ENCODE results near the gene AURKB. TPM values are rescaled to one million over a fixed set of nuclear protein-coding genes. Genes with fewer than 3 reads are reported as not detected.

AURKB gene
- total and polyA plus RNA-seq, 2 of the 13 experiments (the other 11 are each of a cell fraction or from before 2014, with no cell fraction given) = 29.5 to 75.3 TPM

GRCh38 chr17:8222630-8223355 is 12.4 kb upstream of the AURKB start (continued):
- TF ChIP-seq, protein P1, sequence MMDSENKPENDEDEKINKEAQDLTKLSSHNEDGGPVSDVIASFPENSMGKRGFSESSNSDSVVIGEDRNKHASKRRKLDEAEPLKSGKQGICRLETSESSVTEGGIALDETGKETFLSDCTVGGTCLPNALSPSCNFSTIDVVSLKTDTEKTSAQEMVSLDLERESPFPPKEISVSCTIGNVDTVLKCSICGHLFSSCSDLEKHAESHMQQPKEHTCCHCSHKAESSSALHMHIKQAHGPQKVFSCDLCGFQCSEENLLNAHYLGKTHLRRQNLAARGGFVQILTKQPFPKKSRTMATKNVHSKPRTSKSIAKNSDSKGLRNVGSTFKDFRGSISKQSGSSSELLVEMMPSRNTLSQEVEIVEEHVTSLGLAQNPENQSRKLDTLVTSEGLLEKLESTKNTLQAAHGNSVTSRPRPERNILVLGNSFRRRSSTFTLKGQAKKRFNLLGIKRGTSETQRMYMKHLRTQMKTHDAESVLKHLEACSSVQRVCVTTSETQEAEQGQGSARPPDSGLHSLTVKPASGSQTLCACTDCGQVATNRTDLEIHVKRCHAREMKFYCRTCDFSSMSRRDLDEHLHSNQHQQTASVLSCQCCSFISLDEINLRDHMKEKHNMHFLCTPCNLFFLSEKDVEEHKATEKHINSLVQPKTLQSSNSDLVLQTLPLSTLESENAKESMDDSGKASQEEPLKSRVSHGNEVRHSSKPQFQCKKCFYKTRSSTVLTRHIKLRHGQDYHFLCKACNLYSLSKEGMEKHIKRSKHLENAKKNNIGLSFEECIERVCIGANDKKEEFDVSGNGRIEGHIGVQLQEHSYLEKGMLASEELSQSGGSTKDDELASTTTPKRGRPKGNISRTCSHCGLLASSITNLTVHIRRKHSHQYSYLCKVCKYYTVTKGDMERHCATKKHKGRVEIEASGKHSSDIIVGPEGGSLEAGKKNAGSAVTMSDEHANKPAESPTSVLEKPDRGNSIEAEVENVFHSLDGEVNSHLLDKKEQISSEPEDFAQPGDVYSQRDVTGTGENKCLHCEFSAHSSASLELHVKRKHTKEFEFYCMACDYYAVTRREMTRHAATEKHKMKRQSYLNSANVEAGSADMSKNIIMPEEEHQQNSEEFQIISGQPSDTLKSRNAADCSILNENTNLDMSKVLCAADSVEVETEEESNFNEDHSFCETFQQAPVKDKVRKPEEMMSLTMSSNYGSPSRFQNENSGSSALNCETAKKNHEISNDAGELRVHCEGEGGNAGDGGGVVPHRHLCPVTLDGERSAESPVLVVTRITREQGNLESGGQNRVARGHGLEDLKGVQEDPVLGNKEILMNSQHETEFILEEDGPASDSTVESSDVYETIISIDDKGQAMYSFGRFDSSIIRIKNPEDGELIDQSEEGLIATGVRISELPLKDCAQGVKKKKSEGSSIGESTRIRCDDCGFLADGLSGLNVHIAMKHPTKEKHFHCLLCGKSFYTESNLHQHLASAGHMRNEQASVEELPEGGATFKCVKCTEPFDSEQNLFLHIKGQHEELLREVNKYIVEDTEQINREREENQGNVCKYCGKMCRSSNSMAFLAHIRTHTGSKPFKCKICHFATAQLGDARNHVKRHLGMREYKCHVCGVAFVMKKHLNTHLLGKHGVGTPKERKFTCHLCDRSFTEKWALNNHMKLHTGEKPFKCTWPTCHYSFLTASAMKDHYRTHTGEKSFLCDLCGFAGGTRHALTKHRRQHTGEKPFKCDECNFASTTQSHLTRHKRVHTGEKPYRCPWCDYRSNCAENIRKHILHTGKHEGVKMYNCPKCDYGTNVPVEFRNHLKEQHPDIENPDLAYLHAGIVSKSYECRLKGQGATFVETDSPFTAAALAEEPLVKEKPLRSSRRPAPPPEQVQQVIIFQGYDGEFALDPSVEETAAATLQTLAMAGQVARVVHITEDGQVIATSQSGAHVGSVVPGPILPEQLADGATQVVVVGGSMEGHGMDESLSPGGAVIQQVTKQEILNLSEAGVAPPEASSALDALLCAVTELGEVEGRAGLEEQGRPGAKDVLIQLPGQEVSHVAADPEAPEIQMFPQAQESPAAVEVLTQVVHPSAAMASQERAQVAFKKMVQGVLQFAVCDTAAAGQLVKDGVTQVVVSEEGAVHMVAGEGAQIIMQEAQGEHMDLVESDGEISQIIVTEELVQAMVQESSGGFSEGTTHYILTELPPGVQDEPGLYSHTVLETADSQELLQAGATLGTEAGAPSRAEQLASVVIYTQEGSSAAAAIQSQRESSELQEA (CRISPR knock-in tag; IDR thresholded peaks at IDR 0.05; ENCODE audit: not compliant biosample characterization) = peak; percentile 89
- TF ChIP-seq POLR2AphosphoS2 (IDR thresholded peaks at IDR 0.05; ENCODE audit: low read depth, low read length) = no peak
- peak; percentile 76 for TF ChIP-seq ZNF629 (CRISPR knock-in tag; conservative IDR thresholded peaks at IDR 0.05)
- no peak for TF ChIP-seq ZNF496 (CRISPR knock-in tag; IDR thresholded peaks at IDR 0.05; ENCODE audit: insufficient replicate concordance)
- 0 out of 2 replicates have a peak, but pooled peaks have one; percentile 10 for TF ChIP-seq CENPT (CRISPR knock-in tag; IDR thresholded peaks at IDR 0.05; ENCODE audit: low read depth)
- TF ChIP-seq REPIN1 (CRISPR knock-in tag; IDR thresholded peaks at IDR 0.05; ENCODE audit: borderline replicate concordance, low read depth) = peak; percentile 82
- TF ChIP-seq ZNF562 (CRISPR knock-in tag; IDR thresholded peaks at IDR 0.05; ENCODE audit: borderline replicate concordance) = no peak
- no peak; the same call in 1 of the 2 replicates for TF ChIP-seq ZNF878 (CRISPR knock-in tag; IDR thresholded peaks at IDR 0.05)
- TF ChIP-seq ZFP36L1 (CRISPR knock-in tag; IDR thresholded peaks at IDR 0.05) = peak; percentile 67; the same call in 1 of the 2 replicates
- peak; percentile 36; the same call in 1 of the 2 replicates for TF ChIP-seq RCOR2 (CRISPR knock-in tag; IDR thresholded peaks at IDR 0.05)
- peak; percentile 60; the same call in 1 of the 2 replicates for TF ChIP-seq NFKBIZ (CRISPR knock-in tag; IDR thresholded peaks at IDR 0.05)
- peak; percentile 63 for TF ChIP-seq ZNF747 (CRISPR knock-in tag; IDR thresholded peaks at IDR 0.05; ENCODE audit: borderline replicate concordance)
- 0 out of 2 replicates have a peak, but pooled peaks have one; percentile 28 for TF ChIP-seq ZNF253 (CRISPR knock-in tag; IDR thresholded peaks at IDR 0.05; ENCODE audit: borderline replicate concordance)
- peak; percentile 56; the same call in 1 of the 2 replicates for TF ChIP-seq AKAP8 (CRISPR knock-in tag; IDR thresholded peaks at IDR 0.05)
- TF ChIP-seq ZFP36L2 (CRISPR knock-in tag; IDR thresholded peaks at IDR 0.05) = 0 out of 2 replicates have a peak, but pooled peaks have one; percentile 26
- no peak for TF ChIP-seq NFRKB (IDR thresholded peaks at IDR 0.05)
- TF ChIP-seq BRCA1 (CRISPR knock-in tag; IDR thresholded peaks at IDR 0.05) = 0 out of 2 replicates have a peak, but pooled peaks have one; percentile 19
- peak; percentile 82 for TF ChIP-seq PHF8 (CRISPR knock-in tag; IDR thresholded peaks at IDR 0.05)
- 0 out of 2 replicates have a peak, but pooled peaks have one; percentile 62 for TF ChIP-seq ZNF251 (CRISPR knock-in tag; IDR thresholded peaks at IDR 0.05)

All from HepG2 (cell line).